Right lobe of liver (tissue), 6 donors: Measurements from ENCODE around the gene SOAT1. TPM values are rescaled to one million over a fixed set of nuclear protein-coding genes. Genes with fewer than 3 reads are reported as not detected.
A peak's percentile ranks its signal among the peaks of the same experiment; 100 is the strongest.
"Not testable (repeated sequence)": the region's sequence is repeated elsewhere in the genome, so short reads cannot be mapped to it uniquely, and the experiment has no call there.

Experiments
- ATAC-seq, 4 donors: fragments of 200-7000 bp; cut with Tn5 transposase; one replicate each; pipeline ENCODE4 v1.9.1; 2020; ENCODE audit warnings: mild to moderate bottlenecking in 4 of 4, moderate library complexity in 4 of 4
- DNase-seq, 3 donors: peaks; one replicate each; pipeline ENCODE4 v3.0.0-alpha.2; 2020
- H3K27ac ChIP-seq, 3 donors: fragments of 200-600 bp; one replicate each; pipeline ENCODE4 v1.8.0; 2022
- H3K27me3 ChIP-seq, 2 donors: fragments of 200-600 bp; one replicate each; pipeline ENCODE4 v1.8.0; 2022
- H3K36me3 ChIP-seq, 4 donors: fragments of 200-600 bp; sonication (generic) in 1 of 4; one replicate each; pipeline versions ENCODE4 v1.5.1 to v1.8.0; 2017 to 2022; ENCODE audit warnings: control low read depth in 1 of 4
- H3K4me1 ChIP-seq, 4 donors: fragments of 200-600 bp; sonication (generic) in 1 of 4; one replicate each; pipeline versions ENCODE4 v1.5.1 to v1.8.0; 2017 to 2022; ENCODE audit warnings: control low read depth in 1 of 4
- H3K4me3 ChIP-seq, 3 donors: fragments of 200-600 bp; one replicate each; pipeline ENCODE4 v1.8.0; 2022
- H3K9me3 ChIP-seq, 4 donors: fragments of 200-600 bp; sonication (generic) in 1 of 4; one replicate each; pipeline versions ENCODE4 v1.5.1 to v1.8.0; 2017 to 2022; ENCODE audit warnings: control low read depth in 1 of 4
- CTCF ChIP-seq, 4 donors: fragments of 200-600 bp in 3 of 4; fragments of 450-650 bp in 1 of 4; IDR thresholded peaks; one replicate each; pipeline versions ENCODE4 v1.5.1 to v1.8.0; 2016 to 2022; ENCODE audit warnings: antibody characterized with exemption in 4 of 4, mild to moderate bottlenecking in 2 of 4
- POLR2A ChIP-seq: fragments of 450-650 bp; IDR thresholded peaks from one replicate; pipeline ENCODE4 v1.6.1; 2017; ENCODE audit warnings: antibody characterized with exemption, mild to moderate bottlenecking
- WGBS: methylation state at CpG from one replicate; pipeline ENCODE4 v1.1.6; 2018; ENCODE audit warnings: low coverage, low lambda C conversion rate; ENCODE audit not compliant: insufficient coverage; ENCODE audit errors: missing lambda C conversion rate; 5-methylcytosine and 5-hydroxymethylcytosine counted together
- intact Hi-C, 2 donors: fragments of 100-400 bp; cut with DNase I; formaldehyde crosslinking; loops; one replicate each; pipeline versions ENCODE4 v1.11.2 to v1.14.1; 2022
- long read RNA-seq: library from polyadenylated mRNA; unstranded; transcript quantifications from one replicate; pipeline ENCODE4 v2.0.0, GENCODE V29; 2019
- total RNA-seq, 6 experiments: library from RNA; depleted of rRNA in 2 of 6; stranded (reverse); fragments of >200 nt in 2 of 6; fragmentation: NEBNext Ultra II Directional in 3 of 6; extraction: Animal tissue kit (Norgen Biotek cat#: 25700) in 3 of 6; gene quantifications; one replicate each; pipeline versions ENCODE4 v1.1.0 to v1.2.4, GENCODE V29; 2016 to 2023
- donor health status: DM: no; HTN: yes; CAD: no.
- donor health status: DM: no; HTN: no; CAD: no.
- donor health status: DM: no; HTN: no; CAD: no.
- donor health status: DM: no; HTN: yes; CAD: no.
- donor health status: DM: no; HTN: yes; CAD: no.

Gene SOAT1
- 10 to 100 TPM in 4 of 6 experiments, 1 to 10 TPM in 2; 5.8 to 20.5 (median 14.3) TPM for total RNA-seq
- long read RNA-seq, full-length matches to known transcripts = 3 of 6 reads
- long read RNA-seq, partial matches to known transcripts = 1 of 6 reads
- long read RNA-seq, other reads (novel, unspliced or antisense) = 2 of 6 reads

GRCh38 chr1:179293340-179294327 is at the start of gene SOAT1:
TSS of gene SOAT1 (plus strand) at chr1:179293797. CDS start at chr1:179302685, 8,888 bp downstream.
- Histone ChIP-seq H3K4me3 (peak within 1 kb of the TSS; percentile 65 to 81 (median 72)), H3K27me3 (no peaks in the 10 kb centered on the region), H3K9me3 (no peaks in the 10 kb centered on the region), H3K36me3 (no peaks in the 10 kb centered on the region), H3K27ac (peak within 1 kb of the TSS; percentile 83 to 96 (median 93)), H3K4me1 (peaks cover 0 to 39% (median 12%) of the 10 kb centered on the region in 4 donors)
- DNase-seq = peak; percentile 98 to 99 (median 98)
- WGBS = 0% methylated on average over 16 of the region's 71 CpGs
- TF ChIP-seq CTCF (IDR thresholded peaks at IDR 0.05) = peak in 3 of 4 donors; percentile 5 to 40 (median 23)
- TF ChIP-seq POLR2A = peak; percentile 95
- ATAC-seq = peak; percentile 96 to 99 (median 98)
- intact Hi-C loops = loop anchor here in 1 of 2 donors (10.0 kb wide), 1 partner anchor 71 kb away; the partner anchor contains the start of gene AXDND1

- H3K9me3 ChIP-seq, H3K4me1 ChIP-seq, ATAC-seq, H3K4me3 ChIP-seq, intact Hi-C loops, H3K36me3 ChIP-seq, H3K27ac ChIP-seq, DNase-seq, H3K27me3 ChIP-seq: not testable (repeated sequence)
- 72% methylated on average over 2 of the region's 2 CpGs for WGBS
Observed at GRCh38 chr1:179245426-179245825, 48.2 kb upstream of the SOAT1 start.

- DNase-seq = no peak
- H3K27ac ChIP-seq = no peak overlapping the region
- intact Hi-C loops = no loop called here
- H3K4me3 ChIP-seq = no peak overlapping the region
- H3K4me1 ChIP-seq = no peaks in the 10 kb centered on the region
- 72% methylated on average over 8 of the region's 9 CpGs for WGBS
- no peaks in the 10 kb centered on the region for H3K27me3 ChIP-seq
- no peaks in the 10 kb centered on the region for H3K9me3 ChIP-seq
- no peaks in the 10 kb centered on the region for H3K36me3 ChIP-seq
- TF ChIP-seq POLR2A (no peak), CTCF (IDR thresholded peaks at IDR 0.05) (no peak)
- ATAC-seq = no peak
Observed at GRCh38 chr1:179247923-179248322, 45.7 kb upstream of the SOAT1 start.

- TF ChIP-seq CTCF (IDR thresholded peaks at IDR 0.05) (peak; percentile 49 to 62 (median 57)), POLR2A (no peak)
- DNase-seq (no peak), ATAC-seq (peak; percentile 81 to 95 (median 90))
- 5% methylated on average over 1 of the region's 1 CpG for WGBS
- Histone ChIP-seq H3K36me3 (no peaks in the 10 kb centered on the region), H3K9me3 (no peaks in the 10 kb centered on the region), H3K4me1 (no peaks in the 10 kb centered on the region), H3K4me3 (no peak overlapping the region), H3K27ac (no peak overlapping the region), H3K27me3 (no peaks in the 10 kb centered on the region)
- intact Hi-C loops = loop anchor here in 1 of 2 donors (10.0 kb wide), 1 partner anchor 123 kb away; no protein-coding TSS in a partner anchor
Observed at GRCh38 chr1:179251675-179252074, 41.9 kb upstream of the SOAT1 start.

GRCh38 chr1:179252606-179253005 is 41.0 kb upstream of the SOAT1 start:
- Histone ChIP-seq H3K4me3 (no peak overlapping the region), H3K27ac (no peak overlapping the region), H3K36me3 (no peaks in the 10 kb centered on the region), H3K27me3 (no peaks in the 10 kb centered on the region), H3K4me1 (no peaks in the 10 kb centered on the region), H3K9me3 (no peaks in the 10 kb centered on the region)
- intact Hi-C loops = loop anchor here in 1 of 2 donors (10.0 kb wide), 1 partner anchor 122 kb away; no protein-coding TSS in a partner anchor
- WGBS = 89% methylated on average over 4 of the region's 4 CpGs
- peak in 1 of 4 donors; percentile 22 for ATAC-seq
- no peak for DNase-seq
- no peak for TF ChIP-seq CTCF (IDR thresholded peaks at IDR 0.05)
- TF ChIP-seq POLR2A = no peak
